LNCaP clone FGC (cell line): Measurements from ENCODE around the gene ARL8A.
"Not testable (repeated sequence)": the region's sequence is repeated elsewhere in the genome, so short reads cannot be mapped to it uniquely, and the experiment has no call there.

ENCODE experiments used
- DNase-seq: peaks from one replicate; pipeline ENCODE4 v3.0.0-alpha.2; 2011; ENCODE audit warnings: low read depth
- H3K4me3 ChIP-seq: 2 replicates; pipeline ENCODE4 v1.5.1; 2011; ENCODE audit warnings: mild to moderate bottlenecking, low read depth, low read length, control low read depth
- TF ChIP-seq, protein P1 (sequence below): IDR thresholded peaks from 2 replicates; pipeline ENCODE4 v1.5.1; 2012; ENCODE audit warnings: mild to moderate bottlenecking; ENCODE audit not compliant: control insufficient read depth, insufficient read depth; ENCODE audit errors: extremely low read depth

ARL8A gene

DNA sequence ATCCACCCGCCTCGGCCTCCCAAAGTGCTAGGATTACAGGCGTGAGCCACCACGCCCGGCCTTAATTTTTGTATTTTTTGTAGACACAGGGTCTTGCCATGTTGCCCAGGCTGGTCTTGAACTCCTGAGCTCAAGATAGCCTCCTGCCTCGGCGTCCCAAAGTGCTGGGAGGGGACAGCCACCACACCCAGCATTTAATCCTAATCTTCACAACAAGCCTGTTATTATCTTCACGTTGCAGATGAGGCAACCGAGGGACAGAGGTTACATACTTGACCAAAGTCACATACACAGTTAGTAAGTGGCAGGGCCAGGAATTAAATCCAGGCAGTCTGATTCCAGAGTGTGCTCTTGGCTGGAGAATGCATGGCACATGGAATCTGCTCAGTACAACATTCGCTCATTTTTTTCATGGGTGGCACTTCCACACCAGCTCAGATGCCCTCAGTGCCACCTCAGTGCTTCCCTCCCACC is 26.6 kb downstream of the ARL8A start:
- TF ChIP-seq, protein P1, sequence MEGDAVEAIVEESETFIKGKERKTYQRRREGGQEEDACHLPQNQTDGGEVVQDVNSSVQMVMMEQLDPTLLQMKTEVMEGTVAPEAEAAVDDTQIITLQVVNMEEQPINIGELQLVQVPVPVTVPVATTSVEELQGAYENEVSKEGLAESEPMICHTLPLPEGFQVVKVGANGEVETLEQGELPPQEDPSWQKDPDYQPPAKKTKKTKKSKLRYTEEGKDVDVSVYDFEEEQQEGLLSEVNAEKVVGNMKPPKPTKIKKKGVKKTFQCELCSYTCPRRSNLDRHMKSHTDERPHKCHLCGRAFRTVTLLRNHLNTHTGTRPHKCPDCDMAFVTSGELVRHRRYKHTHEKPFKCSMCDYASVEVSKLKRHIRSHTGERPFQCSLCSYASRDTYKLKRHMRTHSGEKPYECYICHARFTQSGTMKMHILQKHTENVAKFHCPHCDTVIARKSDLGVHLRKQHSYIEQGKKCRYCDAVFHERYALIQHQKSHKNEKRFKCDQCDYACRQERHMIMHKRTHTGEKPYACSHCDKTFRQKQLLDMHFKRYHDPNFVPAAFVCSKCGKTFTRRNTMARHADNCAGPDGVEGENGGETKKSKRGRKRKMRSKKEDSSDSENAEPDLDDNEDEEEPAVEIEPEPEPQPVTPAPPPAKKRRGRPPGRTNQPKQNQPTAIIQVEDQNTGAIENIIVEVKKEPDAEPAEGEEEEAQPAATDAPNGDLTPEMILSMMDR = no peak
- DNase-seq = no peak

DNA sequence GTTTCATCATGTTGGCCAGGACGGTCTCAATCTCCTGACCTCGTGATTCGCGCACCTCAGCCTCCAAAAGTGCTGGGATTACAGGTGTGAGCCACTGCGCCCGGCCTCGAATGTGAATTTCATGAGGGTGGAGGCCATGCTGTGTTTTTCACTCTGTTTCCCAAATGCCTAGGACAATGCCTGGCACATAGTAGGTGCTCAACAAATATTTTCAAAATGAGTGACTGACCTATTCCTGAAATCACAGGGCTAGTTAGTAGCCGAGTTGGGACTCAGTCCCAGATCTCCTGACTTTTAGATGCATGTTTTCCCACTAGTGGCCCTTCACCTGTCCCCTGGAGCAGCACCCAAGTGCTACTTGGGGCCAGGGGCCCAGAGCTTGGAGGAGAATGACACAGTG is 28.2 kb downstream of the ARL8A start:
- TF ChIP-seq, protein P1 = no peak
- no peak for DNase-seq
- H3K4me3 ChIP-seq = no peak overlapping the region

More for the DNA sequence above, 26.6 kb downstream of the ARL8A start:
- H3K4me3 ChIP-seq = no peak overlapping the region

DNA sequence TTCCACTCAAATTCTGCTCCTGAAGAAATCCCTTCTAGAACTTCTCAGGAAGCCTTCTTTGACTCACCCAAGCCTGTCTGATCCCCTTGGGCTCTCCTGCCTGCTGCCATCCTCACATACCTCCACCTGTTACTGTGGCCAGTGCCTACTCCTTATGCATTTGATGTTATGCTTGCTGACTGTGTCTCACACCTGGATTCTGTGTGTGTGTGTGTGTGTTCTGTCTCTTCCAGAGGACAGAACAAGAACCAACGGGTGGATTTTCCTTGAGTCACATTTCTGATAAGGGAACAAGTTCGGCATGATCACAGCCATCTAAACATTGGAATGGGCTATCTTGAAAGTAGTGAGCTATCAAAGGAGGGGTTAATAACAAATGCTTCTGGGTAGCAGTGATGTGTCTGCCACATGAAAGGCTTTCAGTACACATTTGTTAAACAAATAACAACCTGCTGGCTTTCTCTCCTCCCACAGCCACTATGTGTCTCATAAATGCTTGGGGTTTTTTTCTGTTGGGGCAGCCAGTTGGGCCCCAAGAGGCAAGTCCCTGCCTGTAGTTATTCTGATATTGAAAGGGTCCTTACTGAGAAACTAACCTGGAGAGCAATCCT is 30.7 kb downstream of the ARL8A start:
- DNase-seq = no peak
- TF ChIP-seq, protein P1 = no peak
- H3K4me3 ChIP-seq = no peak overlapping the region

DNA sequence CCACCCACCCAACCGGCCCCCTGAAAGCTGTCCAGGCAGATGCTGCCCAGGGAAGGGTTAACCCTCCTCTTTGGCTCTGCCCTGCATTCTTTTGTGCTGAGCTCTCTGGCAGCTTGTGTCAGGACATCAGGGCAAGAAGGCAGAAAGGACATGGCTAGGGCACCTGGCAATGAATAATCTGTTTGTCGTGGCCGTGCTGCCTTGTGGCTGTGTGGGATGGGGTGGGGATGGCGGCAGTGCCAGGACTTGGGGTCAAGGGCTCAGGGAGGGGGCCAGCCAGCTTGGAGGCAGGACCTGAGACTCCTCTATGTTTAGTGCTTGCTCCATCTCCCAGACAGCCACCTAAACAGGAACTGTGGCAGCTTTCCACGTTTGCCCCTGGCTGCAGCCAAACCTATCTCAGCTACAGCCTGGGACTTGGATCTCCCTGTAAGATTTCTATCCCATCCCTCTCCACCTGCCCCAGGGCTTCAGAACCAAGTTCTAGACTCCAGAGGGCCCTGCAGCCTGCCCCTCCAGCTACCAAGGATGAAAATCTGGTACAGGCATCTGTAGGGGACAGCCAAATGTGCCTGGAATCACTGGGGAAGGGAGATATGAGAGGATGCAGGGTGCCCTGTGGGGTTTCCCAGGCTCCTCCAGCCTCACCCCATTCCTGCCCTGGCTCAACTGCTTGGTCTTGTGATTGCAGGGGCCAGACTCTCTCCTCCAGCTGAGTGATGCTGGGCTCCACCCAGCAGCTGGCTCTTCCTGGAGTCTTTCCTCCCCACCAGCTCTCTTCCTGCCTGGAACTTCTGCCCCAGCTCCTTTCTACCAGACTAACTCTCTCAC is 31.5 kb downstream of the ARL8A start:
- DNase-seq = no peak
- TF ChIP-seq, protein P1 = no peak
- no peak overlapping the region for H3K4me3 ChIP-seq

DNA sequence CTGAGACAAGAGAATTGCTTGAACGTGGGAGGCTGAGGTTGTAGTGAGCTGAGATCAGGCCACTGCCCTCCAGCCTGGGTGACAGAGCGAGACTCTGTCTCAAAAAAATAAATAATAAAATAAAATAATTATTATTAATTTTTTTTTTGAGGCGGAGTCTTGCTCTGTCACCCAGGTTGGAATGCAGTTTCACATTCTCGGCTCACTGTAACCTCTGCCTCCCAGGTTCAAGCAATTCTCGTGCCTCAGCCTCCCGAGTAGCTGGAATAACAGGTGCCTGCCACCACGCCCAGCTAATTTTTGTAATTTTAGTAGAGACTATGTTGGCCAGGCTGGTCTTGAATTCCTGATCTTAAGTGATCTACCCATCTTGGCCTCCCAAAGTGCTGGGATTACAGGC is 32.9 kb downstream of the ARL8A start:
- not testable (repeated sequence) for DNase-seq, H3K4me3 ChIP-seq

DNA sequence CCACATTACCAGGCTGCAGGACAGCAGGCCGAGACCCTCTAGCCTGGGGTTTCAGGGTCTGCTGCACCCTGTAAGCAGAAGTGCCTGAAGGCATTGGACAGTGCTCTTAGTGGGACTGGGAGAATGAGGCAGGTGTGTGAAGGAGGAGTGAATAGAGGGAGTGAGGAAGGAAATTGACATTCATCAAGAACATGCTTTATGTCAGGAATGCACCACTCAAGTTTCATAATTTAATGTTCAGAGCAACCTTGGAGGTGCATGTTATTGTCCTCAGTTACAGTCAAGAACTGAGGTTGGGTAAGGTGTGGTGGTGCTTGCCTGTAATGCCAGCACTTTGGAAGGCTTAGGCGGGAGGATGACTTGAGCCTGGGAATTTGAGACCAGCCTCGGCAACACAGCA is 33.6 kb downstream of the ARL8A start:
- TF ChIP-seq, protein P1 = no peak
- no peak for DNase-seq
- no peak overlapping the region for H3K4me3 ChIP-seq

DNA sequence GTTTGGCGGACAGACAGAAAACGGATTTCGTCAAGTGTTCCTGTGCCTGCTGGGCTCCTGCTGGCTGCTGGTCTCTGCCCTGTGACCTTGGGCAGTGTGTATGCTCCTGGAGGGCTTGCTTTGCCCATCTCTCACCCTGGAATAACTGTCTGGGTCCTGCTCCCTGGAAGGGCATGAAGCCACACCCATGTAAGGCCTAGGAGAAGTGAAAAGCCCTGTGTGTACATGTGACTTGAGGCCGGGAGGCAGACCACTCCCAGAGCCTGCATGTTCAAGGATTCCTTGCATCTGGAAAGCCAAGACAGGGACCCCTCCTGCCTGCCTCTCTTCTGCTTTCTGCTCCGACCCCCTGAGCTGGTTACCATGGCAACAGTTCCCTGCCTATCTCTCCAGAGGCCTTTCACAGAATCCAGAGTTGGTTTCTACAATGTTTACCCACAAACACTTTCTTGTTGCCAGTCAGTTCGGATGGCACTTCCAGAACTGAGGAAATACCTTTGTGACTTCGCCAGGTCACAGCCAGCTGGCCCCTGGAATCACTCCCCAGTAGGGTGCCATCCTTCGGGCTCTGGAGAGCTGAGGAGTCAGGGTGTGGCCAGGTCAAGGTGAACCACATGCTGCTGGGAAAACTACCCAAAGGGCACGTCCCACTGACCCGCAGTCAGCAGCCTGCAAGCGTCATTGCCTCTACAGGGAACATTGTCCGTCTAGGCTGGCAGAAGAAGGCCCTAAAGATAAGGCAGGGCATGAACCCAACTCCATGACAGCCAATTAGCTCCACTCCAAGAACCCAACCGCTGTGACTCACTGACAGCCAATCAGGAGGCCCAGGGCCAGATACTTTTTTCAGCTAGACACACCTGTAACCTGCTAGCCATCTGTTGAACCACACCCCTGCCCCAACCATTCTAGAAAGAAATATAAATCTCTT is 36.5 kb downstream of the ARL8A start:
- no peak for DNase-seq
- TF ChIP-seq, protein P1 = no peak
- H3K4me3 ChIP-seq = no peak overlapping the region
